ENCODE measurements around the gene ARMC8.

- TF ChIP-seq SP2 (IDR thresholded peaks at IDR 0.05; ENCODE audit: low read length) (no peak), POLR2AphosphoS5 (IDR thresholded peaks at IDR 0.05; ENCODE audit: low read depth, low read length) (no peak), CTCF (IDR thresholded peaks at IDR 0.05; ENCODE audit: control extremely low read depth in 1 of 3, insufficient read depth in 1 of 3, low read depth in 1 of 3, low read length in 3 of 3) (no peak), SIN3A (conservative IDR thresholded peaks at IDR 0.05 in 1 of 2, IDR thresholded peaks at IDR 0.05 in 1 of 2; ENCODE audit: low read depth in 1 of 2, low read length in 2 of 2) (no peak; a peak in 1 of 4 replicates), YY1 (IDR thresholded peaks at IDR 0.05; ENCODE audit: low read depth, low read length) (no peak), MAX (IDR thresholded peaks at IDR 0.05) (no peak), JUN (IDR thresholded peaks at IDR 0.05; ENCODE audit: low read depth, low read length) (no peak)
Measured at GRCh38 chr3:138186803-138187295, 252 bp upstream of the ARMC8 start.

Measured in H1 (cell line).